Measurements from ENCODE around the gene URB2.
"Not testable (repeated sequence)": the region's sequence is repeated elsewhere in the genome, so short reads cannot be mapped to it uniquely, and the experiment has no call there.

URB2 gene

GRCh38 chr1:229617351-229618100 lies 8.5 kb upstream of the URB2 start:
- DNase-seq, result no peak

GRCh38 chr1:229619002-229619401 lies 7.0 kb upstream of the URB2 start:
- no peak for DNase-seq

- DNase-seq, result no peak
Measured at GRCh38 chr1:229619614-229620013, 6.4 kb upstream of the URB2 start.

- no peak for DNase-seq
Measured at GRCh38 chr1:229620876-229621275, 5.2 kb upstream of the URB2 start.

GRCh38 chr1:229621663-229622062 lies 4.4 kb upstream of the URB2 start:
- DNase-seq, result no peak

- DNase-seq, result not testable (repeated sequence)
Measured at GRCh38 chr1:229622641-229623120, 3.4 kb upstream of the URB2 start.

- no peak for DNase-seq
Measured at GRCh38 chr1:229623225-229623624, 2.8 kb upstream of the URB2 start.

- DNase-seq, result no peak
Measured at GRCh38 chr1:229623838-229624237, 2.2 kb upstream of the URB2 start.

- no peak for DNase-seq
Measured at GRCh38 chr1:229624521-229625070, 1.5 kb upstream of the URB2 start.

- peak in 1 of 2 experiments; percentile 11 for DNase-seq
Measured at GRCh38 chr1:229625071-229625914, 754 bp upstream of the URB2 start.

GRCh38 chr1:229627003-229627402 lies 956 bp downstream of the URB2 start:
- no peak for DNase-seq

GRCh38 chr1:229629261-229629660 lies 3.2 kb downstream of the URB2 start:
- no peak for DNase-seq

GRCh38 chr1:229631148-229631547 lies 5.1 kb downstream of the URB2 start:
- no peak for DNase-seq

- no peak for DNase-seq
Measured at GRCh38 chr1:229631966-229632365, 5.9 kb downstream of the URB2 start.

- DNase-seq, result no peak
Measured at GRCh38 chr1:229636042-229636441, 10.0 kb downstream of the URB2 start.

- no peak for DNase-seq
Measured at GRCh38 chr1:229637746-229638145, 11.7 kb downstream of the URB2 start.

- DNase-seq, result no peak
Measured at GRCh38 chr1:229640455-229640854, 14.4 kb downstream of the URB2 start.

- DNase-seq, result no peak
Measured at GRCh38 chr1:229641306-229641705, 15.3 kb downstream of the URB2 start.

GRCh38 chr1:229642376-229642775 lies 16.3 kb downstream of the URB2 start:
- DNase-seq, result no peak

GRCh38 chr1:229642970-229643369 lies 16.9 kb downstream of the URB2 start:
- no peak for DNase-seq

- no peak for DNase-seq
Measured at GRCh38 chr1:229643996-229644745, 18.1 kb downstream of the URB2 start.

- no peak for DNase-seq
Measured at GRCh38 chr1:229645324-229645993, 19.4 kb downstream of the URB2 start.
